HG03039 (cell line): Measurements from ENCODE around the gene BRINP3.

ENCODE experiments used
- ATAC-seq: cut with Tn5 transposase; IDR thresholded peaks from one replicate; pipeline ENCODE4 v1.9.1; 2021; ENCODE audit warnings: mild to moderate bottlenecking, moderate library complexity; ENCODE audit not compliant: unreplicated experiment

BRINP3 gene

DNA sequence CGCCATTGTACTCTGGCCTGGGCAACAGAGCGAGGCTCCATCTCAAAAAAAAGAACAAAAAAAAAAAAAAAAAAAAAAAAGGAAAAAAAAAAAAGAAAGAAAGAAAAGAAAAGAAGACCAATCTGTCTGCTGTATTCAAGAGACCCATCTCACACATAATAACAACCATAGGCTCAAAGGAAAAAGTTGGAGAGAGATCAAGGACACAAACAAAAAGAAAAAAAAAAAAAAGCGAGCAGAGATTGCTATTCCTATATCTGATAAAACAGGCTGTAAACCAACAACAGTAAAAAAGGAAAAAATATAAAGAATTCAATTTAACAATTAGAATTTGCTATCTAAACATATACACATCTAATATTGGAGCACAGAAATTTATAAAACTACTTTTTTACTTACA is 150.4 kb downstream of the BRINP3 start:
- no peak for ATAC-seq

DNA sequence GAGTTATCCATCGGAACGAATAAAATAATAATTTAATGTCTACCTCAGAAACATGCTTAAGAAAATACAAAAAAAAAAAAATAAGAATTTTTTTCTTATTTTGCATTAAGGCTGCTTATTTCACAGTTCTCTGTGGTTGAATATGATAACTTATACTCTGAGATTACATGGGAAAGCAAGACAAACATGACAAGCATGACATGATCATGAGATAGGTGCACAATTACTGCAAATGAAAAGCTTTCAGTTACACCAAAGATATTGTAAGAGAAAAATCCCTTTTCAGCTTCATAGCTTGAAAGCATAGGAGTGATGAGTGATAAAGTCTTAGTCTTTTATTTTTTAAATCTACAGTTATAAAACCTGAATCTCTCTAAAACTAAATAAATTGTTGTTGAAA is 154.1 kb downstream of the BRINP3 start:
- no peak for ATAC-seq

DNA sequence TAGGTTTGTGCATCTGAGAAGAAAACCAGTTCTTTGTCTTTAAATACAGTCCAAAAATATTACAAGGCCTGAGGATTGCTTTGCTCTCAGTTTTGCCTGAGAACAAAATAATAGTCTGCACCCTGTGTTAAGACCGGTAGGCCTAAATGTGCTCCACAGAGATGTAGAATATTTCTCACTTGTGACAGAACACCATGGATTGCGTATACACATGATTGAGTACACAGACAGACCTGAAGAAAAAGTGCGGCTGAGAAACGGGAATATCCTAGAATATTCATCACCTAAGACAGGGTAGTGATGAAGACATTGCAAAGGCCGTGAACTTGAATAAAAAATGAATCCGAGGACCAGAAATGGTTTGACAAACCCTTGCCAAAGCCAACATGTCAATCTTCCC is 155.4 kb downstream of the BRINP3 start:
- ATAC-seq: no peak

DNA sequence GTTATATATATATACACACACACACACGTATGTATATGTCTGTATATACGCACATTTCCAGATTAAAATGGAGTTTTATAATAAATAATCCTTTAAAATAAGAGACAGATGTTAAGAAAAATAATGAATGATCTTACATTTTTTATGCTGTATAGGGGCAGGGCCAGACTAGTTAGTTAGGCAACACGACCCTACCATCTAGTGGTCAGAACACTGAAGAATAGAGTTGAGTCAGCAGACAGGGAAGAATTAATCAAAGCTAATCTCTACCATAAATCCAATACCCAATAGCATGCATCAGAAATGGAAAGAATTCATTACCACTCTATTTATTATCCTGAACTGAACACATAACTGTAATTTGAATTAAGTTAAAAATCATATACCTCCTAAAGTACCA is 156.7 kb downstream of the BRINP3 start:
- no peak for ATAC-seq

DNA sequence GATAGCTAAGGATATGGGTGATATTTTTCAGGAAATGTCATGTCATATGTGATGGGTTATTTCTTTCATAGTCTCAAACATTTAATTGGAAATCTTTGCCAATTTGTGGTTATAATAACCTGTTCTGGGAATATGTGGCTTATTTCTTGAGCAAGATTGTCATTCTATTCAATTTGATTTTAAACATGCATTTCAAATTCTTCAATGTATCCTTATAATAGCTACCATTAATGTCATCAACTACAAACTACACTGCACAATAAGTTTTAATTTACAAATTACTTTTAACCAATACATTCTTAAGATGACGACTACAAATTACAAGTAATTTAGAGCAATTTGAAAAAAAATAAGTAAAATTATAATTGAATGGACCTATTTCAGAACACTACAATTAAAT is 164.9 kb downstream of the BRINP3 start:
- no peak for ATAC-seq

DNA sequence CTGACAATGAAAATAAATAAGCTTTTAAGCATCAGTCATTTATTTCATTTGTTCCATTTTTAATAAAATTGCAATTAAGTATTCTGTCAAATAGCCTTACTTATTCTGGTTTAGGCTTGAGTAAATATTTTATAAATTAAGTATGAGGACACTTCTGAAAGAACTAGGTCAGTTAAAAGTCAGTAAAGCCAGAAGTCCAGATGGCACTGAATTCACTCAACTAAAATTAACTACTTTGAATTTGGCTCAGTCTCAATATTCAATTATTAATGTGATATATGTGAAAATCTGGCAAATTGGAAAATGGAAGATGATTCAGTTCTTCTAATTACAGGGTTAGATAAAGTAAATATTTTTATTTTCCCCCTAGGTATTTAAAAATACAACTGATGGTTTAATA is 174.2 kb downstream of the BRINP3 start:
- no peak for ATAC-seq

DNA sequence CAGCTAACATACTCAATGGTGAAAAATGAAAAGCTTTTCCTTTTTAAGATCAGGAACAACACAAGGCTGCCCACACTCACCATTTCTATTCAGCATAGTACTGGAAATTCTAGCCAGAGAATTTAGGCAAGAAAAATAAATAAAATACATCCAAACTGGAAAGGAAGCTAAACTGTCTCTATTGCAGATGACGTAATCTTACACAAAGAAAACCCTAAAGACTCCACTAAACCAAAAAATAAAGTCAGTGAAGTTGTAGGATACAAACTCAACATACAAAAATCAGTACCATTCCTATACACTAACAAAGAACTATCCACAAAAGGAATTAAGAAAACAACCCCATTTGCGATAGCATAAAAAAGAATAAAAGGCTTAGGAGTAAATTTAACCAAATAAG is 181.2 kb downstream of the BRINP3 start:
- no peak for ATAC-seq

DNA sequence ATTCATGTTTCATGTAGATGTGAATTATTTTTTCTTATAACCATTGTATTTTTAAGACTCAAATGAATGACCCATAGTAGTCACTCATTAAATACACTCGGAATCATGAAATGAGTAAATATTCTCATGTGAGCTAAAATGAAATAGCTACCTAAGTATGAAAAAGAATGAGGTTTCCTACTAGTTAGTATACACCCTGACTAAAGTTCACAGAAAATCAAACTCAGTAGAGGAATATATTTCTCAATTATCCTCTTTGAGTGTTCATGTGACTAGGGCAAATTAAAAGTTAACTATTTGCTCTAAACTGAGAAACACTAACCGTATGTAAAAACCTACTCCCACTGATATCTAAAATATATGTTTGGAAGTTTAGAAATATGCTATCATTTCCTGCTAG is 187.8 kb downstream of the BRINP3 start:
- no peak for ATAC-seq

DNA sequence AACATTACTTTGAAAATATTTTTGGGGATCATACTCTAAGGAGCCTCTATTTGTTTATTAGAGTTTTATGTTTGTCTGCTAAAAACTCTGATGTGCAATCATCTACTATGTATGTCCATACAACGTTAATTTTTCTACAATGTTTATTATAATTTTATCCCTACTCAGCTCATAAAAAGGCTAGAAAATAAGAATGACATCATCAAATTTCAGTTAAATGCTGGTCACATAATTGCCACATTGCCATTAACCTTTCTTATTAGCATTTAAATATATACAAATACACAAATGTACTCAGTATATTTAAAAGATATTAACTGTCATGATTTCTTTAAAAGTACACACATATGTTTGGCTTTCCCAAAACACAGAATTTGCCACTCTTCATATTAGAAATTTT is 191.6 kb downstream of the BRINP3 start:
- ATAC-seq: no peak

DNA sequence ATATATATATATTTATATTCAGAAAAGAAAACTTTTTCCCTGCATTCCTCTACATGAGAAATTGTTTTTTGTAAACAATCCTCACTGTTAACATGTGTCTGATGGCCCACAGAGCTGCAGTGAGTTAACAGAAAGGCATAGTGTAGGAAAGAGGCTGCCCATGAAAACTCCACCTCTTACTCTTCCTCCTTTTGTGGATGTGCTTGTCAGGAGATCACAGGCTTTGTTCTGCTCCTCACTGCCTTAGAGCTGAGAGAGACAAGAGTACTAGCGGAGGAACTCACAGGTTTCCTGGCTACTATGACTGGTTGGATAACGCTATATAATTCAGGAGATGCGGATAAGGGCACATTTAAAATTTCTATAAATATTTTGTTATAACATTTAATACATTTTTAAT is 200.6 kb downstream of the BRINP3 start:
- ATAC-seq: no peak

DNA sequence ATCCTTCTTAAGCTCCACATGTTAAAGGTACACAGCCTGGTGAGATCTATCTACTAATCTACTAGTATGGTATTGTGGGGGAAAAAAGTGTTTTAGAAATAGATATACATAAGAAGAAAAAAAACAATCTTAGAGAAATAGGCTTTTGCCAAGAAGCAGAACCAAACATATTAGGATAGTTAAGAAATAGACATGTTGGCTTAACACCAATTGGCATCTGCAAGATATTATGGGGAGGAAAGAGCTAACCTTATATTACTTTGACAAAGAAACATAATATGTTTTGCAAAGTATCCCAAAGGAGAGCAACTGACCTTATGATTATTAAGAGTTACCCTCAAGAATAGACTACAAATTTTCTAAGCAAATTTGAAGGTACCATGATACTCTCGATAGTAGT is 202.9 kb downstream of the BRINP3 start:
- ATAC-seq: no peak

DNA sequence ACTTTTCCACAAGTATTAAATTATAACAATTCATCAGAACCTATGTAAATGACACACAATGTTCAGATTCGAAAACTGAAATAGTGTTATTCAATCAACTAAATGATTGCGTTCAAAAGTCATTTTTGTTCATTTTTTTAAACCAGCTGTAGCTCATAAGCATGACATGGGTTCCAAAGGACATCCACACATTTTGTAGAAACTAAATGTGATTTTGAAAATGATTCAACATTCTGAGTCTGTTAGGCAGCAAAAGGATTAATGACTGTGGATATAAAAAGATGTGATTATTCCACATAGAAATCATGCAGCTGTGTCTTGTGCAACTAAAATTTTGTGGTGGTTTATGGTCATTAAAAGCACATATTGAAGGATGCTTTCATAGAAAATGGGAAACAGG is 204.5 kb downstream of the BRINP3 start:
- ATAC-seq: no peak

DNA sequence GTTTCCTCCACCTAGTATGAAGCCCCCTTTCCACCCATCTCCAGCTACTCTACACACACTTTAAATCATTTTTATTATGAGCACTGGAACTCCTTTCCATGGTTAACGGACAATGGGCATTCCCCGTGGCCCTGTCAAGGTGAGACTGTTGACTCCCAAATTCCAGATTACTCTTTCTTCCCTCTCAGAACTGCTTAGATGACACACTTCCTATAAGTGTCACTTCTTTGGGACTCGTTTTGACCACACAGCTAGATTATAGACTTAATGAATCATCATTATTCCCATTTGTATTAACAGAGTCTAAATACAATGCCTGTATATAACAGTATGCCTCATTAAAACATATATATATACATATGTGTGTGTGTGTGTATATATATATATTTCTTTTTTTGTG is 215.1 kb downstream of the BRINP3 start:
- no peak for ATAC-seq

DNA sequence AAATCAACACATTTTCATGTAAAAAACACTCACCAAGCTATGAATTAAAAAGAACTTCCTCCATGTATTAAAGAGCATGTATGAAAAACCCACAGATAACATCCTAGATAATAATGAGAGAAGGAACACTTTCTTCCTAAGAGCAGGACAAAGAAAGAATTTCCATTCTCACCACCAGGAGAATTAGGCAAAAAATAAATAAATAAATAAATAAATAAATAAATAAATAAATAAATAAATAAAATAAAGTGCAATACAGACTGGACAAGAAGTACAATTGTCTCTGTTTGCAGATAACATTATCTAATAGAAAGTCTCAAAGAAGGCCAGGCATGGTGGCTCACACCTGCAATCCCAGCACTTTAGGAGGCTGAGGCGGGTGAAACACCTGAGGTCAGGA is 218.2 kb downstream of the BRINP3 start:
- ATAC-seq: no peak

DNA sequence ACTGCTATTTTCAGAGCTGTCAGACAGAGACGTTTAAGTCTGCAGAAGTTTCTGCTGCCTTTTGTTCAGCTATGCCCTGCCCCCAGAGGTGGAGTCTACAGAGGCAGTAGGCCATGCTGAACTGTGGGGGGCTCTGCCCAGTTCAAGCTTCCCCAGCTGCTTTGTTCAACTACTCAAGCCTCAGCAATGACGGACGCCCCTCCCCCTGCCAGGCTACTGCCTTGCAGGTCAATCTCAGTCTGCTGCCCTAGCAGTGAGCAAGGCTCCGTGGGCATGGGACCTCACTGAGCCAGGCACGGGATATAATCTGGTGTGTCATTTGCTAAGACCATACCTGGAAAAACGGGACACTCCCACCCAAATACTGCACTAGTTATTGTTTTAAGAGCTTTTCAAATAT is 219.7 kb downstream of the BRINP3 start:
- no peak for ATAC-seq

DNA sequence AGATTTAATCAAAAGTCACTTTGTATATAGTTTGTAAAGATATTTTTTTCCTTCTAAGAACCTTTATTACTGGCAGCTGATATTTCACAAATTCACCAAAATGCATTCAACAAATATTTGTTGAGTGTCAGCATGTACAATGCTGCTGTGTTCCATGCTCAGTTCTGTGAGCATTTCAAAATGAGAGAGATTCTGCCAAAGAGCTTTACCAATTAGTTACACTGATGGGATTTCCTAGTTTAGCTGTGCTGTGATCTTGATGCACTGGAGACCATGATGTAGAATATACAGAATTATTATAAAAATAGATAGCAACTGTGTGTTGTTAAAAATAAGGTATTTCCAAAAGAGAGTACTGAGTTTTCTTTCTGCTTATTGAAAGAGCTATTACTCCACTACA is 225.6 kb downstream of the BRINP3 start:
- no peak for ATAC-seq

DNA sequence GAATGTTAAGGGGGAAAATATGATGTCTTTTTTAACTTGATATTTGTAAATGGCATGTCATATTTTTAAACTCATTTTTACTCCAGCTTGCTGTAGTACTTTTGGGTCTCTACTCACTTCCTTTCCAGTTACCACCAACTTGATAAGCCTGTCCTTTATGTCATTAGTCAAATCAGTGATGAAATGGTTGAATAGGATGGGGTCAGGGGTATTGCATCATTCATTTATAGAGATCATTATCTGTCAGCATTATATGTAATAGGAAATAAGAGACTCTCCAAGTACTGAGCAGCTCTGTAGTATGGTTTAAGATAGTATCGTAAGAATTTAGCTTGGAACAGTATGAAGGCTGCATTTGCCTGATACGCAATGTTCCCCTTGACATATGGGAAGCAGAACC is 227.3 kb downstream of the BRINP3 start:
- no peak for ATAC-seq

DNA sequence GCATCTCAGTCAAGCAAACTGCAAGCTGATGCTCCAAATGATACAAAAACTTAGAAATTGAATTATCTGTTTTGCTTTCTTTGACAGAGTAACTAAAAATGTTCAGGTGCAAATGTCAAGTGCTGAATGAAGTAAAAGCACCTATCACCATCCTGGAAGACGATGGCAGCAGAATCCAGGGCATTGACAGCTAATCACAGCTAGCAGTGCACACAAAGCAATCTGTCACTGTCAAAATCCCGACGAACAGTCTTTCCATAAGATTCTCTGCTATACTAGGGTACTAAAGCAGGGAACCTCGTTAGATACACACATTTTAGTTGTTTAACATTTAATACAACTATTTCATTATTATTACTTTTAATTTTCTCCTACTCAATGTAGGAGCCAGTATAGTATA is 233.3 kb downstream of the BRINP3 start:
- ATAC-seq: no peak

DNA sequence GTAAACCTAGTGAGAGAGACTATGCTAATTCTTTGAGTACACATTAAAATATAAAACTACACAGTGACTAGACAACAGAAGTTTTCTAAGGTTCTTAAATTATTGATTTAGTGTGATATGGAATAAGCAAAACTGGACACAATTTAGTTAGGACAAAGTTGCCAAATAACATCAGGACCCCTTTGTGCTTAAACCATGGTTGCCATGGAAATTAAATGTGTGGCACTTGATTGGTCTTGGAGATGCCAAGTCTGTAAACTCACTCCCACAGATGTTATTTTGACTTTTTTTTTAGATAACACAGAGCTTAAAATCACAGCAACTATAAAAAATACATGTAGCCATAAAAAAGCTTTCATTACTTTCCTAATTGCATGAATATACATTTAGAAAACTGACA is 234.6 kb downstream of the BRINP3 start:
- no peak for ATAC-seq

DNA sequence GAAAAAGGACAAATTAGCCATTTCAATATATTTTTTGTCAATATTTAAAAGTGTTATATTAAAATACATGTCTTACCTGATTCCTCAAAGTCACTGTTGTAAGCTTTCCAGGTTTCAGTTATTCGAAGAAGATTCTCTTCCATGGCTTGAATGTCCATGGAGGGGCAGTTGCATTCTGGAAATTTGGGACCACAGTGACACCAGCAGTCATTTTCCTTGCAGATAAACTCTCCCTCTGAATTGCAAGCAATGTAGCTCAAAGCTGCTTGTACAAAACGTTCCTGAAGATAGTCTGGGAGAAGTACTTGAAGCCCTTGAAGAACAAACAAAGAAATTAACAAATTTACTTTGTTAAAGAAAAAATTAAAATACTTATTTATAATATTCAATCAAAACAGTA is 251.7 kb downstream of the BRINP3 start:
- ATAC-seq: no peak

DNA sequence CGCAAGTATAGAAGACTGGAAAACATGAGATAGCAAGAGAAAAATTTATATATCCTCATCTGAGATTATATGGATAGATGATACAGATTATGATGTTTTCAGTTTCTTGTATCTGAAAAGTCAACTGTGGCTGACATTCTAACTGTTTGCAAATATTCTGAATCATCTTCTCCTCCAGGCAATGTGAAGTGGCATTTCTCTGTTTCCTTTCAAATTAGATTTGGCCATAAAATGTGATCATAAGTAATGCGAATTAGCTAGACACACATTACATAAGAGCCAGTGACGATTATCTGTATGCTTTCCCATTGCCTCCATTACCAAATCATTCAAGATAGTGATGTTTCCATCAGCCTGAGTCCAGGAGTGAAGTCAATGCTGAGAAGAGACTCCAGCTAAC is 265.2 kb downstream of the BRINP3 start:
- ATAC-seq: no peak

DNA sequence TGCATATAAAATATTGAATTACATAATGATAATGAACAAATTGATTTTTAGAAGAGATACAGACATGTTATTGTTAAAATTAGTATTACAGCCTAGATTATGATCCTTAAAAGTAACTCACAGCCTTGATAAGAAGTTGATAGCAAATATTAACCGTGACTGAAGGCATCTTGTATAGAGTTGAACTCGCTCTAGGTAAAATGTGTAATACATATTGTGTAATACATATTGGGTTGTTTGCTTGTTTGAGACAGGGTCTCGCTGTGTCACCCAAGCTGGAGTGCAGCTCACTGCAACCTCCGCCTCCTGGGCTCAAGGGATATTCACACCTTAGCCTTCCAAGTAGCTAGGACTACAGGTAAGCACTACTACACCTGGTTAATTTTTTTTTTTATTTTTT is 269.9 kb downstream of the BRINP3 start:
- no peak for ATAC-seq

DNA sequence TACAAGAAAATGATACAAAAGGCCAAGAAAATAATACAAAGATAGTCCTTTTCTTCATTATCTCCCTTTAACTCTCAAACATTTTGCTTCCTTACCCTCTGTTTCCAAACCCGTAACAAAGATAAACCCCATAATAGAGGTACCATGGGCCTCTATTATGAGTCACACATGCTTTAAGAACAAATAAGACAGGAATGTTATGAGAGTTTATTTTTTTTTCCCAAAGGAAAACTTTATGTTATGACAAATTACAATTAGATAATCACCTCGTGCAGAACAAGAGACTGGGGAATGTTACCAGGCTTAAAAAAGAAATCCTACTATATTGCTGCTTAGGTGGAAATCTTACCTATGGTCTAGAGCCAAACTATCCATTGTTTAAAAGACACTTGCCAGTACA is 272.0 kb downstream of the BRINP3 start:
- no peak for ATAC-seq

DNA sequence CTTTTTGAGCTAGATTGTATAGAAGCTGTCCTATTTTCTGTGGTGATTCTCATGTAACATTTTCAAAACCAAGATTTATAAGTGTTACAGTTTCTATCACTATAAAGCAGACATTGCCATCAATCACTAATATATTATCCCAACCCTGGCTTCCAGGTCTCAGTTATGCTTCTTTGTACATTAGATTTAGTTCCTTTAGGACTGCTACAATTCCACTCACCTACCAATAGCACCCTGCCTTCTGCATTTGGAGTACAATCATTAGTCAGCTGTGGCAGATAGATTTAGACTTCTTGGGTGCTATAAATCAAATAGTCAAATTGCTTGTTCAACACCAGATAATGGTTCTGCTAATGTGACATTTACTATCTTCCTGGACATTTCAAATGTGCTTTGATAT is 281.6 kb downstream of the BRINP3 start:
- no peak for ATAC-seq
